Hematopoietic multipotent progenitor cell treated with erythropoietin and hydrocortisone succinate and interleukin-3 and kit ligand, for 6 days (in vitro differentiated cells): ENCODE data around the gene PHACTR2.

Experiments
- DNase-seq: peaks from one replicate; pipeline ENCODE4 v3.0.0-alpha.2; 2015

Gene PHACTR2

DNA sequence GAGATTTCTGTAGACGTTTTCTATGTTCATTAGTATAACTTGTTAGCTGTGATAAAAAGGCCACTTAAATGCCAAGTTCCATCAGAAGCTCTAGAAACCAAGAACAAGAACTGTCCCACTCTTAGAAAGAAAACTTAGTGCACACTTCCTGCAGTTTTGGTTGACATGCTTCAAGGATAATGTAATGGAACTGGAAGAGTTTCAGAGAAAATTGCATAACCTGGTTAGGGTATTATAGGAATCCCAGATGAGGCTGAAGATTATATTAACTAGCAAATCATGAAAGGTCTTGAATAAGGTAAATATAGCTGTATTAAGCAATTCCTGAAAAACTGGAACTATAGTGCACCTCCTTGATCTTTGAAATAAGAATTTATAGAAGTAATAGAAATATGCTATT lies 1.8 kb upstream of the PHACTR2 start:
- no peak for DNase-seq

DNA sequence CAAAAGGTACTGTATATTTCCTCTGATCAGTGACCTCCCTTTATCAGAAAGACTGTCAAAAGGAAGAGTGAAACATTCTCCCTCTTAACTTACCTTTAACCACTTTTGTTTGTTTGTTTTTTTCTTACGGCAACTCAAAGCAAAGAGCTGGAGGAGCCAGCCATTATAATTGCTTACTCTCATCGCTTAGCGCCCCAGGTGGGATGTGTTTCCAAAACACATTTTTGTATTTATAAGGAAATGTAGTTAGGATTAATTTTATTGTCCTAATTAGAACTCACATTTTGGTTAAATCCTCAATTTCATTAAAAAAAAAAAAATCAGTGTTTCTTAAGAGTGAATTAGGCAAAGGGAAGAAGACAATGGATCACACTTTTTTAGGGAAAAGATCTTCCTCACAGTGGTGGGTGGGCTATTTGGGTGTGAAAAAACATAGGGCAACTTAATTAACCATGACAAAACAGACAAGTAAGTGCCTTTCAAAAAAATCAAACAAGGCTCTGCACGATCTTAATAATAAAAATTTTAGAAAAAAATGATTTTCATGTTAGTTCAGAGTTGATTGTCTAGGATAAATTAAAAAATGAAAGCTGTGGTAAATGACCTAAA lies 1.2 kb upstream of the PHACTR2 start:
- no peak for DNase-seq

DNA sequence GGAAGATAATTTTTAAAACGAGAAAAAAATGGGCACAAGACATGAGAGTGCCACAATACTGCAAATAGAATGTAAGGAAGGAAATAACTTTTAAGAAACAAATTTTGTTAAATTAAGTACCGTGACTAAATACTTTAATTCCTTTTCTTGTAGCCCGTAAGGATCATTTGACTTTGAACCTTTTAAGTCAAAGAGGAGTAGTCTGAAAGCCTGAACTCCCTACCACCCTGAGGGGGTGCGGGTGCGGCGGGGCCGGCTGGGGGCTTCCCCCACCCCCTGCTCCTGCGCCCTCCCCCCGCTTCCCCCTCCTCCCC lies 231 bp upstream of the PHACTR2 start:
- no peak for DNase-seq

DNA sequence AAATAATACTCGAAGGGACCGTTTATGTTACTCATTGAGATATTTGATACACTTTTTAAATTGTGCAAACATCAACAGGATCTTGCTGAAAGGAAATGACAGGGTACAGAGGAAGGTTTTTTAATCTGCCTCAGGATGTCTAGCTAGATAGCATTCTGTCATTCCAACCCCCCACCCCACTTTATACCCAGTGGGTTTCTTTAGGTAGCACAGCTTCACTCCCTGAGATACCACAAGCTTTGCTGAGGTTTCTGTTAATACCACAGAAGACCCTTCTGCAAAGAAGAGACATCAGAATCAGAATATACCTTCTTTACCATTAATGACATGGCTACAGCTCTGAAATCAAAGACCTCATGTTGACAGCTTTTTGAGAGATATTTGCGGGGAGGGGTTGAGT lies 1.3 kb downstream of the PHACTR2 start:
- DNase-seq = no peak

DNA sequence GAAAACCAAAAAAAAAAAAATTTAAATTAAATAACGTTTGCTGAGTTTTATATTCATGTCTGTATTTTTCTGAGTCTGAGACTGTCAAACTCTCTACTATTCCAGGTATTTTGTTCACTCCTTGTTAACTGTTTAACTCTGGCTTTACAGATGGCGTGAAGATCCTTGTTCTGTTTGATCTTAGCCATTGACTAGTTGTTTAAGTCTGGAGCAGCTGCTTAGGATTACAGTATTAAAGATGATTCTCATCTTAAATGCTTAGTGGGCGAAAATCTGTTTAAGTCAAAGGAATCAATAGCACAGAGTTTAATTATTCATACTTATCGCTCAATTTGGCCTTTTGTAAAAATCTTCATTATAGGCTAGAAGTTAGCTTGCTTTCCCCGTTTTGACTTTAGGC lies 2.4 kb downstream of the PHACTR2 start:
- no peak for DNase-seq

DNA sequence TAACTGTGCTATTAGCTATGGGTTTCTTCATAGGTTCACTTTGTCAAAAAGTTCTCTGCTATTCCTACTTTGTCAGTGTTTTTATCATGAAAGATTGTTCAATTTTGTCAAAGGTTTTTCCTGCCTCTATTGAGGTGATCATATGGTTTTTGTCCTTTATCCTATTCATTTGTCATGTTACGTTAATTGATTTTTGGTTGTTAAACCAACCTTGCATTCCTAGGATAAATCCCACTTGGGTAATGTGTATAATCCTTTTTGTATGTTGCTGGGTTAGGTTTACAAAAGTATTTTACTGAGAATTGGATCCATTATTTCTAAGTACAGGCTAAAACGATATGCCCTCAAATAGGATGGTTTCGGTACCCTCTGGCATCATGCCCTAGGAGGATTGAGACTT lies 5.0 kb downstream of the PHACTR2 start:
- DNase-seq = no peak

DNA sequence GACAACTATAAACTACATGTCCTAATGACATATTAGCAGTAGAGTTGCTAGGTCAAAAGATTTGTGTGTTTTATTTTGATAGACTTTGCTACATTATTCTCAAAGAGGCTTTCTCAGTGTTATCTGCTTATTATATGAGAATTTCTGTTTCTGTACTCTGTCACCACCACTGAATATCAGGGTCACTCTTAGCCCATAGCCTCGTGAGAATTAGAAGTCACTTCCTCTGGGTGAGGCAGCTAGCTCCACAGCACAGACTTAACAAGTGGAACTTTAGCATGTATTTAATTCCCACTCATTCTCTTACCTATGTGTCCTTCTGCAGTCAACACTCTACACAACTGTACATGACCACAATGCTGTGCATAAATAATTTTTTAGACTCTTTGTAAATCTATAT lies 6.7 kb downstream of the PHACTR2 start:
- no peak for DNase-seq

DNA sequence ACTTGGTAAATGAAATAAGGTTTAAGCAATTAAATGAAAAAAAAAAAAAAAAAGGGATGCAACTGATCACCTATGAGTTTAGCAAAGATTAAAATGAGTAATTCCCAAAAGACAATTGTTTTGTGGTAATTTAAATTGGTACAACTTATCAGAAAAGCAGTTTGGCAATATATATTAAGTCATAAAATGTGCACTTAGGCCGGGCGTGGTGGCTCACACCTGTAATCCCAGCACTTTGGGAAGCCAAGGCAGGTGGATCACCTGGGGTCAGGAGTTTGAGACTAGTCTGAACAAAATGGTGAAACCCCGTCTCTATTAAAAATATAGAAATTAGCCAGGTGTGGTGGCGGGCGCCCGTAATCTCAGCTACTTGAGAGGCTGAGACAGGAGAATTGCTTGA lies 7.9 kb downstream of the PHACTR2 start:
- DNase-seq = no peak

DNA sequence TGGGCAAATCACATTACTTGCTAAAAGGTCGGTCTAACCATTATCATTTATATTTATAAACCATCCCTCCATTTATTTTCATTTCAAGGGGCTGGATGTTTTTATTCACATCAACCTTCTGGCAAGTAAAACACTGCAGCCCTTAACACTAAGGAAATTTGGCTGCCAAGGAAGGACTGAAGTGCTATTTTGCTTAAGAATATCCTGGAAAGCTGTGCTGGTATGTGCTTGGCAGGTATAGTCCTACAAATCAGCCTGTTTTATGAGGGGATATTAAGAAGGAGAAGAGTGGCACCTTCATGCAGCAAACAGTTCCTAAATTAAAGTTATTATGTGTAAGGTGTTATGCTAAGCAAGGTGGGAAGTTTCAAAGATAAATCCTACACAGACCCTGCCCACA lies 9.8 kb downstream of the PHACTR2 start:
- no peak for DNase-seq

DNA sequence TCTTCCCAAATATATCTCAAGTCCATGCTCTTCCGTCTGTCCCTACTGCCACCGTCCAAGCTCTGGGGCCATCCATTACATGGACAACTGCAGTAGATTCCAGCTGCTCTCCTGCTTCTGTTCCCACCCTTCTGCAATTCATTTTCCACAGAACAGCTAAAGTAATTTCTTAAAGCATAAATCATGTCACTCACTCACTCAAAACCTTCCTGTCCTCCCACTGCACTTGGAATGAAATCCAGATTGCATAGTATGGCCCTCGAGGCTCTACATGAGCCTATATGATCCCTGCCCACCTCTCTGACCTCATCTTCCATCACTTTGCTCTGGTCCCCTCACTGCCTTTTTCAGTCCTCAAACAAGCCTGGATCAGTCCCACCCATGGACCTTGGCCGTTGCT lies 10.9 kb downstream of the PHACTR2 start:
- no peak for DNase-seq

DNA sequence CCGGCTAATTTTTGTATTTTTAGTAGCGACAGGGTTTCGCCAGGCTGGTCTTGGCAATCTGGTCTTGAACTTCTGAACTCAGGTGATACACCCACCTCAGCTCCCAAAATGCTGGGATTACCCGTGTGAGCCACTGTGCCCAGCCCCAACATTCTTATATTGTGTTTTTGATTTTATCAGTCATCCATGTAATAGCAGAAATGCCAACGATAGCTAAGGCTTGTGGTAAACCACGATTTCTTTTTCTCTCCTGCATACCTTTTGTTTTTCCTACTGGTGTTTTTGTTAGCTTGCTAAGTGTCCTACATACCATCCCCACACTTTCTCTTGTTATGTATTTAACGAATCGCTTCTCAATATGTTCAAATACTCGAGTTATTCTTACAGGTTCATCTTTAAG lies 12.1 kb downstream of the PHACTR2 start:
- no peak for DNase-seq

DNA sequence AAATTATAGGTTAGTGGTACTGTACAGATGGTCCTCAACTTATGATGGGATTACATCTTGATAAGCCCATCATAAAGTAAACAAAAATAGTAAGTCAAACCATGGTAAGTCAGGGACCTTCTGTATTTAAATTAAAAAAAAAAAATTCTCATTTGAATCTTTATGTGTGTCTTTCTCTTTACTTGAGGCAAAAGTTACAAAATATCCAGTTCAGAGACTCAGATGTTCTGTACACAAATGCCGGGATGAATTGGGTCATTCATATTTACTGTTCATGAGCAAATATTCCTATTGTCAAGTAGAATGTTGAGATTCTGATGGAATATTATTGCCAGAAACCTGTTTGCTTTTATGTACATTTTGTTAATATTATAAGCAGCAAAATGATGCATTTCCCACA lies 13.4 kb downstream of the PHACTR2 start:
- no peak for DNase-seq

DNA sequence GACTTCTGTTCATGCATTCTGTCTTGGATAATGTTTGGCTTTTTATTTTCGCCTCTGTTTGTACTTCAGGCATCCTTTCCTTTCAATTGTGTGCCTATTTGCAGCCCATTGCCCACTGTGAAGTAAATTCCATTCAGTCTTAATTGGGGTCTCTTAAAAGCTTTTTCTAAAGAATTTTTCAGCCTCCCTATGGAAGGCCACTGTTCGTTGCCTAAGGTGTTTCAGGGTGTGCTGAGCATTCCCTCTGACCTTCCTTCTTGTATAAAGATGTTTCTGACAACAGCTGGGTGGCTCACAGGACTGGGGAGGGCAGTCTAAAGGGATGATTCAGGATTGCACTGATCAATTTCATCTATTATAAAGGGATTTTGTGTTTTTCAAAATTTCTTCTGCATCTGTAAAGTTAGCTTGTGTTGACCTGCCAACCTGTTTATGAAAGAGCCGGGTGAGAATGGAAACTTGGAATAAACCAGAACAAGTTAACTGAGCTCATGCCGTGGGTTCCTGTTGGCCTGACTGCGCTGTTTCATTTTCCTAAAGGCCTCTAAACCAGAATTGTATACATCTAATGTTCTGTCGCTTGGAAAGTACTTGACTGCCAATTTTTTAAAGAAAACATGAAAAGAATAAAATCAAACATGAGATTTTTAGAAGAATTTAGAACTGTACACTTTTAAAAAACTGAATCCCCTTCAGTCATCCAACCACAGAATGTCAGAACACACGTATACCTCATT lies 14.3 kb downstream of the PHACTR2 start:
- DNase-seq = no peak

DNA sequence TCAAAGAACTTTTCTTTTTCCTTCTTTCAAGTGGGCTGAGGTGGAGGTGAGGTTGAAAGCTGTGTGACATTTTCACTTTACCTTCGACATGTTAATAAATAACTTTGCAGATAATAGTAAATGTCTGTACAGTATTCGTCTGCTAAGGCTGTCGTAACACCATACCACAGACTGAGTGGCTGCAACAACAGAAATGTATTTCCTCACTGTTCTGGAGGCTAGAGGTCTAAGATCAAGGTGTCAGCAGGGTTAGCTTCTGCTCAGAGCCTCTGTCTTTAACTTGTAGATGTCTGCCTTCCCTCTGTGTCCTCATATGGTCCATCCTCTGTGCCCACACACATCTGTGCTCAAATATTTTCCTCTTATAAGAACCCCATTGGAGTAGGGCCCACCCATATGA lies 14.9 kb downstream of the PHACTR2 start:
- DNase-seq = no peak

DNA sequence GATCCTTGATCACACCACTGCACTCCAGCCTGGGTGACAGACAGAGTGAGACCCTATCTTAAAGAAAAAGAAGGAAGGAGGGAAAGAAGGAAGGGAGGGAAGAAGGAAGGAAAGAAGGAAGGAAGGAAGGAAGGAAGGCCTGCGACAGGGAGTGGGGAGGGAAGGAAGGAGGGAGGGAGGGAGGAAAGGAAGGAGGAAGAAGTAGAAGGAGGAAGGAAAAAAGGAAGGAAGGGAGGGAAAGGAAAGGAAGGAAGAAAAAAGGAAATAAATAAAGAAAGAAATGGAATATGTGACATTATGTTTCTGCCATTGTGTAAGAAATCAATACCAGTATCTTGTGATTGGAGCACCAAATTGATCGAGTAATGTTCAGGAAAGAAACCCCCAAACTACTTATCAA lies 16.2 kb downstream of the PHACTR2 start:
- DNase-seq = no peak

DNA sequence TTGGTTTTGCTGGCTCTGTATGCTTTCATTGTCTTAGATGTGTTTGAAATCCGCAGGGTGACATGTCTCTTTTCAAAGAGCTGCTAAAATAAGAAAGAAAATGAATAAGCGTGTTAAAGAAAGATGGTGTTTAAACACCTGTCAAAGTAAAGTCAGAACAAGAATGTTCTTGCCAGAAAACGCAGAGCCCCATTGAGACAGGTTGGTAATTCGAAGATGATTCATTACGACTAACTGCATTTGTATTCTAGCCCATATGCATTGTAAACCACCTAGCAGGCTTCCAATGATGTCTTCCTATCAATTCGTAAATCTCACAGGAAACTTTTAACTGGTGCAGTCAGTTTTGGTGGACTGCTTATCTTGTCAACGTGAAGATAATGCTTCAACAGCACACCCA lies 16.8 kb downstream of the PHACTR2 start:
- DNase-seq = no peak

DNA sequence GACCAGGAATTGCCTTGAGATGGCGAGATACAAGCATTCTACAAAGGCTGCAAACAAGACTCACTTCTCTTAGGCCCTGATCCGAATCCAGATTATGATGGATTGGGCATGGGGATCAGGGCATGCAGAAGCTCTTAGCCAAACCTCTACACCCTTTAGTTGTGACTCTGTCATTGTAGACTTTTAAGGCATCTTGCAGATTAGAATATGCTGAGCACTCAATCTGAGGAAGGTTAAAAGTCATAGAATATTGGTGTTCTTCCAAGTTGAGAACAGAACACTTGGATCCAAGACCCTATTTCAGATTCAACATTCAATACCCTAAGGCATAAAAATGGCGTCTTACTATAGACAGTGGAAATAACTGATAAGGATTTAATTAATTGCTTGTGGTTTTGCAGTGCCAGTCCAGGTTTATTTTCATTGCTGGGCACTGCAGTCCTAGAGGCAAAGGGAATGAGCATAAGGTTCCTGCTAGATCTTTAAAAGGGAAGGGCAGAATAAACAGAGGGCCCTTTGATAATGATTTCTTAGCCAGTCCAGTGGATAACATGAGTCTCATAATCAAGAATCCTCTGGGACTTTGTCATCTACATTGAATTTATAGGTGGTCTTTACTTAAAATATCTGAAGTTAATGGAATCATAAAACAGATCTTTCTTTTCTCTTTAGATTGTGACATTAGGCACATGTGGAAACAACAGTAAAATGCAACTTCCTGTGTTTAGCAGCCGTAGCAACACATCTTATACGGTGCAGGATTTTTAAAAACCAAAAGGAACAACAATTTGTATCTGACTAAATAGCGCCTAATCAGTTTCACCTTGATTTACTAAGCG lies 17.6 kb downstream of the PHACTR2 start:
- DNase-seq = peak; percentile 27

DNA sequence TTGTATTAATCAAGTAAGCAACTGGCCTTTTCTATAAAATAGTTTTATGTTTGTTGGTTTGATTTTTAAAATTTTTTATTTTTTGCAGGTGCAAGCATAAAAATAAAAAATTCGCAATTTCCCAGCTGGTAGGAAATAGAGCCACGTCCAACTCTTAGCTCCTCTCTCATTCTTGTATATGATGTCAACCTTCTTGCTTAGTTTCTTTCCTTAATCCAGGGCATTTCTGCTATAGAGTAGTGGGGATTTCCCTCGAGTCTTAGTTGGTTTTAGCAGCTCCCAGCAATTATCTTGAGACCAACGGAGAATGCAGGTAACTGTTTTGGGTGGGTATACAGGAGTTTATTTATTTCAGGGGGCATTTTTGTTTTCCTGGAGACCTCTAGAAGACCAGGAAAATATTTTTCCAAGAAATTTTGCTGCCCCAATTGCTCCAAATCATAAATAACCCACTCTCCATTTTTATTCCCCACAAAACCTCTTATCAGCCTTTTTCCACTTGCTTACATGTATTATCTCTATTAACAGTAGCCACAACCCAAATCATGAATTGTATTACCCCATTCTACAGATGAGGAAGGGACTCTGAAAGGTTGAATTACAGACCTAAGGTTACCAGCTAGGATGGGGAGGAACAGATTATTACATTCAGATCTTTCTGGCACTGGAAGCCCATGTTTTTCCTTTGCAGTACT lies 18.4 kb downstream of the PHACTR2 start:
- peak; percentile 50 for DNase-seq

DNA sequence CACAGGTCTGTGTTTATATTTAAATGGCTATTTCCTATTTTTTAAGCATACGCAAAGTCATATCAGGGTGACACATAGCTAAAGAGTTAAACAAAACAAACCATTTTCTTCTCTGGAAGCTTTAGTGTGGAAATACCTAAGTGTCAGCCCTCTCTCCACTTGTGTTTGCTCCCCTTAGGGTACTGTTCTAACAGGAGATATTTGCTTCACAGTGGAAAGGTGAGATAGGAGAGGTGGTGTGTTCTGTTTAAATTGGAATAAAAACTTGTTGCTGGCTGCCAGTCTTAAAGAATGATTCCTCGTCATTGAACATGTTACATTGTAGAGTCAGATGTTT lies 18.9 kb downstream of the PHACTR2 start:
- no peak for DNase-seq

DNA sequence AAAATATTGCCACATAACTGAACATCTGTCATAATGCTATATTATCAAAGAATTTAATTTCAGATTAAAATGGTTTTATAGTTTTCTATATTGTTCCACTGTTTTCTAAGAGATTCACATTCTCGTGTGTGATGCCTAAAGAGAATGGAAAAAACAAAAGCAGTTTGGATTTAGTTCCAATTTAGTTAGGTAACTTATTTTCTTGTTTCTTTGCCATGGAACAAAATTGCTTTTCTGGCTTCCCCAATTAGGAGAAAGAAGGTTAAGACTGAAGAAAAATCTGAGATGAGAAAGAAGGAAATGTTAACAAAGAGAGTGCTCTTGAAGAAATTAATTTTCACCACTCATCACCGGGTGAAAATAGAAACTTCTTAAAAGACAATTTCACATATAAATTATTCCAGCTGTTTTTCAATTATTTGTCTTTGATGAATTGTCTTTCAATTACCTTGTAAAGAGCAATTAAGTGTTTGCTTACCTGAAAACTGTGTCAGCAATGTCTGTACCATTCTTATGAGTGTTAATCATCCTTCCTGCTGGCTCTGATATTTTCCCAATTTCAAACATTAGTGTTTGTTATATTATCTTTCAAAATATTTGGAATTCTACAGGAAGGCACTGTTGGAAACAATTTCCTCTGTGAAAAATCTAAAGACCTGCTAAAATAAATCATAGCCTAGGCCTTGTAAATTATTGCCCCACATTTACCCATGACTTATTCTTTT lies 19.5 kb downstream of the PHACTR2 start:
- DNase-seq = no peak

DNA sequence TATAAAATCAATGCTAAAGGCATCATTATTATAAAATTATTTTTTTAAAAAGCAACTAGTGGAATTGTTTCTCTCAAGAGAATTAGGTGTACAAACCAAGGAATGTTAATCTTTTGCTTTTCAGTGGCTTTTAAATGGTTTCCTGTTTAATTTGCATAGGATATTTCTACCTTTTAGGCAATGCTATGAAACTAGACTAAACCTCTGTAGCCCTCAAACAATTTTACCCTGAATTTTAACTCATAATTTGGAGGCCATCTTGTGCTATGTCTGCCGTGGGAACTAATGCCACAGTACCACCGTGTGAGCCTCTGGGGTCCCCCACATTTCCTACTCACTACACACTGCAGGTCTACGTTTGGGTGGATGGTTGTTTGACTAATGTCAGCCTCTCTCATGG lies 20.6 kb downstream of the PHACTR2 start:
- DNase-seq = no peak

DNA sequence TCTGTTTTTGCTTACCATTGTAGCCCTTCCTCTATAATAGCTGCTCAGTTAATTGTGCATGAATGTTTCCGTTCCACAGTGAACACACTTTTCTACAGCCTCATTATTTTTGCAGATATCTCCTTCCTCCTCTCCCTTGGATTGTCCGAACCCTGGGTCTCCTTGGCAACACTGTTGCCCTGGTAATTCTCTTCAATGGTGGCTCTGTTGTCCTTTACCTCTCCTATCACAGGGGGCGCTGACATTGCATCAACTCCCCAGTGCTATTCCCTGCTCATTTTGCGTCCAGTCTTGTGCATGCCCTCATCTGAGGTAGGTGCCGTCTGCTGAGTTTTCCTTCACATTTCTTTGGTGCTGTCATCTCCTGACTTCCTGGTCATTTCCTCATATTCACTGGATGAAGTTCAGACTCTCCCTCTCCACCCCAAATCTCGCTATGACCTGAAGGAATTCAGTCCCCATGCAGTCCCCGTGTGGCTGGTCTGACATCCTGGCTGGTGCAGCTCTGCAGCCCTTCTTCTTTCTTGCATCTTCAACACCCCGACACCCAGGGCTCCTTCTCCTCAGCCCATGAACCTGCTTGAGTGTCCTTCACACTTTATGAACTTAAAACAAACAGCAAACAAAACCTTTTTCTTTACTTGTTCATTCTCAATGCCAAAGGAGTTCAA lies 21.1 kb downstream of the PHACTR2 start:
- DNase-seq = peak; percentile 12

DNA sequence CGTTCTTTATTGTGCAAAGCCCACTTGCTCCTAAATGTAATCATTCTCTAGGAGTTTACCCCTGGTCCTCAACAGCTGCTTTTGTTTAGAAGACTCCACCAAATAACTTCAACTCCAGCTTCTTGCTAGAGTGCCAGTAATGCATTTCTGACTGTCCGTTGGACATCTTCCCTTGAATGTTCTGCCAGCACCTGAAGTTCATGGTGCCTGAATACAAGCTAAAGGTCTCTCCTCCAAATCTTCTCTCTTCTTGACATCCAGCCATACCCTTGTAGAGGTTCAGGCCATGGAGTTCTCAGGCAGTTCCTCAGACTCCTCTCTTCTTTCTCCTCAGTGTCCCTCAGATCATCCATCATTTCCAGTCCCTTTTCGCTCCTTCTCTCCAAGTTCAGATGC lies 21.7 kb downstream of the PHACTR2 start:
- DNase-seq = no peak
